ENCODE data around the gene PRRX2. TPM values are rescaled to one million over a fixed set of nuclear protein-coding genes. Genes with fewer than 3 reads are reported as not detected.

The PRRX2 gene
- total and polyA plus RNA-seq, 2 of the 13 experiments (the other 11 are each of a cell fraction or from before 2014, with no cell fraction given) = 0.05 TPM; not detected in 1

GRCh38 chr9:129752900-129753729 lies 87.7 kb downstream of the PRRX2 start, which contains the start of gene PTGES:
Gene PTGES, minus strand, starts transcription at chr9:129753042. Its CDS starts 30 bp downstream, at chr9:129753012.
- H3K4me2 ChIP-seq (ENCODE audit: low read depth, low read length) = peak within 1 kb of the TSS; percentile 50
- BruUV-seq (replicated peaks) = no TSS peak
- ATAC-seq = peak; percentile 83

More at GRCh38 chr9:129752900-129753729, 87.7 kb downstream of the PRRX2 start, which contains the start of gene PTGES:
- WGBS (ENCODE audit: low lambda C conversion rate) = 19% methylated on average over 10 of the region's 23 CpGs
- Histone ChIP-seq H3K27me3 (ENCODE audit: control insufficient read depth in 1 of 2, insufficient read depth in 2 of 2, low read length in 2 of 2) (peaks cover 7 to 62% of the 10 kb centered on the region in 2 experiments), H3K27ac (ENCODE audit: extremely low read length, insufficient read depth, low read length) (no peak within 1 kb of the TSS), H3K4me1 (ENCODE audit: insufficient read depth, low read length) (peaks cover 17% of the 10 kb centered on the region), H3K79me2 (ENCODE audit: insufficient read depth, low read length) (no peaks in the 10 kb centered on the region), H3K36me3 (replicated peaks in 1 of 2; ENCODE audit: control insufficient read depth in 1 of 2, insufficient read depth in 2 of 2, low read length in 2 of 2) (no peaks in the 10 kb centered on the region), H3K9ac (ENCODE audit: insufficient read depth, low read depth, low read length) (no peak within 1 kb of the TSS), H3K9me3 (ENCODE audit: low read length) (no peaks in the 10 kb centered on the region), H2AFZ (ENCODE audit: low read length) (no peak within 1 kb of the TSS), H4K20me1 (ENCODE audit: insufficient read depth, low read length) (no peaks in the 10 kb centered on the region), H3K4me3 (replicated peaks in 1 of 3; ENCODE audit: insufficient read depth in 1 of 3, low read depth in 2 of 3, low read length in 3 of 3) (peak within 1 kb of the TSS in 1 of 3 experiments; percentile 47; a peak in 1 of 6 replicates)
- ChIA-PET CTCF (ENCODE audit: low intra/inter-chr PET ratio, low total read pairs) (no interaction called here), POLR2A (no interaction called here)
- in situ Hi-C loops (cut with HindIII; ENCODE audit: extremely low pct_ligation_motif_present, low pct_unique_long_range_greater_than_20kb) = no loop called here
- TF ChIP-seq ZNF687 (CRISPR knock-in tag; IDR thresholded peaks at IDR 0.05) (peak; percentile 21; the same call in 1 of the 2 replicates), ZNF550 (CRISPR knock-in tag; IDR thresholded peaks at IDR 0.05; ENCODE audit: borderline replicate concordance) (no peak)
- no peak for FAIRE-seq
- DNase-seq (ENCODE audit: low spot score) = no peak
- intact Hi-C loops (cut with micrococcal nuclease; ENCODE audit: unreplicated experiment) = loop anchor here (5.0 kb wide), 1 partner anchor 39 kb away; no protein-coding TSS in a partner anchor

Data from HepG2 (cell line).